Suprapubic skin (tissue), 4 donors: ENCODE results near the gene OOSP4B. TPM values are rescaled to one million over a fixed set of nuclear protein-coding genes. Genes with fewer than 3 reads are reported as not detected.
"Not testable (repeated sequence)": the region's sequence is repeated elsewhere in the genome, so short reads cannot be mapped to it uniquely, and the experiment has no call there.

Experiments used
- DNase-seq, 2 donors: peaks; one replicate each; pipeline ENCODE4 v3.0.0-alpha.2; 2019; ENCODE audit warnings: low spot score in 2 of 2
- H3K27ac ChIP-seq: fragments of 200-600 bp; sonication (generic); one replicate; pipeline ENCODE4 v1.5.1; 2019
- H3K27me3 ChIP-seq: fragments of 200-600 bp; sonication (generic); one replicate; pipeline ENCODE4 v1.5.1; 2019
- H3K36me3 ChIP-seq: fragments of 200-600 bp; sonication (generic); one replicate; pipeline ENCODE4 v1.5.1; 2019
- H3K4me1 ChIP-seq: fragments of 200-600 bp; sonication (generic); one replicate; pipeline ENCODE4 v1.5.1; 2019
- H3K4me3 ChIP-seq: fragments of 200-600 bp; sonication (generic); one replicate; pipeline ENCODE4 v1.5.1; 2019; ENCODE audit warnings: mild to moderate bottlenecking
- H3K9me3 ChIP-seq: fragments of 200-600 bp; sonication (generic); one replicate; pipeline ENCODE4 v1.5.1; 2019
- CTCF ChIP-seq, 2 donors: fragments of 200-600 bp in 1 of 2; fragments of 450-650 bp in 1 of 2; sonication (generic) in 1 of 2; IDR thresholded peaks; one replicate each; pipeline ENCODE4 v1.5.1; 2016 to 2019; ENCODE audit warnings: antibody characterized with exemption in 2 of 2, mild to moderate bottlenecking in 1 of 2, moderate library complexity in 1 of 2
- EP300 ChIP-seq: sonication (generic); formaldehyde crosslinking; IDR thresholded peaks from one replicate; pipeline ENCODE4 v1.6.1; 2017; ENCODE audit warnings: antibody characterized with exemption
- POLR2A ChIP-seq, 2 donors: fragments of 450-650 bp; IDR thresholded peaks; one replicate each; pipeline ENCODE4 v1.6.1; 2017; ENCODE audit warnings: antibody characterized with exemption in 2 of 2, mild to moderate bottlenecking in 2 of 2, moderate library complexity in 2 of 2
- POLR2AphosphoS5 ChIP-seq, 3 donors: sonication (generic); formaldehyde crosslinking; IDR thresholded peaks; one replicate each; pipeline ENCODE4 v1.6.1; 2017; ENCODE audit warnings: antibody characterized with exemption in 3 of 3
- WGBS: methylation state at CpG from one replicate; pipeline ENCODE4 v1.1.5; 2018; 5-methylcytosine and 5-hydroxymethylcytosine counted together
- total RNA-seq, 4 donors: library from RNA; depleted of rRNA; stranded (reverse); fragments of >200 nt; gene quantifications; one replicate each; pipeline ENCODE4 v1.1.0, GENCODE V29; 2016

Gene OOSP4B
- total RNA-seq, 4 donors from 2014 or later: not detected

DNA sequence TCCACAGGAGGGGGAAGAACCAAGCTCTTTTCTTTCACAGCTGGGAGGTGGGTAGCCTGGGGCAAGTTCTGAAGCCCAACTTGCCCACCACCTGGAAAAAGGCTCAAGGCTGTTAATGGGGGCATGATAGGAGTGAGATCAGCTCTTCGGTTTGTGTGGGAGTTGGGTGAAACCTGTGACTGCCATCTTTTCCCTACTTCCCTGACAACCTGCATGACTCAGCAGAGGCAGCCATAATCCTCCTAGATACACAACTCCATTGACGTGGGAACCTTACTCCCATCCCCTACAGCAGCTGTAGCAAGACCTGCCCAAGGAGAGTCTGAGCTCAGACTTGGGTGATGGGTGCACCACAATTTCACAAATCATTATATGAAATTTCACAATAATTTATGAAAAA, 13.3 kb upstream of the OOSP4B start:
- Histone ChIP-seq H3K27me3 (no peaks in the 10 kb centered on the region), H3K36me3 (no peaks in the 10 kb centered on the region), H3K4me3 (no peak overlapping the region), H3K4me1 (no peaks in the 10 kb centered on the region), H3K27ac (no peak overlapping the region), H3K9me3 (no peaks in the 10 kb centered on the region)
- TF ChIP-seq POLR2A (IDR thresholded peaks at IDR 0.05) (no peak), CTCF (IDR thresholded peaks at IDR 0.05) (no peak), EP300 (no peak), POLR2AphosphoS5 (IDR thresholded peaks at IDR 0.05) (no peak)
- DNase-seq: no peak
- WGBS: 86% methylated on average over 2 of the region's 2 CpGs

GRCh38 chr11:60005360-60005759, 11.6 kb upstream of the OOSP4B start:
- WGBS: 39% methylated on average over 1 of the region's 1 CpG
- Histone ChIP-seq H3K36me3 (no peaks in the 10 kb centered on the region), H3K27ac (no peak overlapping the region), H3K27me3 (no peaks in the 10 kb centered on the region), H3K4me1 (no peaks in the 10 kb centered on the region), H3K9me3 (no peaks in the 10 kb centered on the region), H3K4me3 (no peak overlapping the region)
- no peak for DNase-seq
- TF ChIP-seq CTCF (IDR thresholded peaks at IDR 0.05) (no peak), POLR2AphosphoS5 (IDR thresholded peaks at IDR 0.05) (no peak), POLR2A (IDR thresholded peaks at IDR 0.05) (no peak), EP300 (no peak)

DNA sequence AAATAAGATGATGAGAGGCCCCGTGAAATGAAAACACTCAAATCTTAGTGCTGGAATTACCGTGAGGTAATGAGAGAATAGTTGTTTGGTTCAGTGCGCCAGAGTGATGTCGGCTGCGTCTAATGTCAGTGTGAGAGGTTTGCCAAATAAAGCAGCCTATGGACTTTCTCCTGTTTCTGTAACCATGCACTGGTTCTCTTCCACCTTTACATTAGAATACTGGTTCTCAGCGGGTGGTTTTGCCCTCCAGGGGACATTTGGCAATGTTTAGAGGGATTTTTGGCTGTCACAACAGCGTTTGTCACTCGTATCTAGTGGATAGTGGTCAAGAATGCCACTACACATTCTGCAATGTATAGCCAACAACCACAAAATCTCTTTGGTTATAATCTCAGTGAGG, 1.1 kb downstream of the OOSP4B start:
- H3K9me3 ChIP-seq: no peaks in the 10 kb centered on the region
- no peaks in the 10 kb centered on the region for H3K36me3 ChIP-seq
- WGBS: 57% methylated on average over 8 of the region's 8 CpGs
- H3K4me1 ChIP-seq: no peaks in the 10 kb centered on the region
- no peak for DNase-seq
- no peak overlapping the region for H3K27ac ChIP-seq
- TF ChIP-seq POLR2AphosphoS5 (IDR thresholded peaks at IDR 0.05): no peak
- TF ChIP-seq CTCF (IDR thresholded peaks at IDR 0.05): no peak
- TF ChIP-seq POLR2A (IDR thresholded peaks at IDR 0.05): no peak
- no peak for TF ChIP-seq EP300
- no peak overlapping the region for H3K4me3 ChIP-seq
- H3K27me3 ChIP-seq: no peaks in the 10 kb centered on the region

- H3K27me3 ChIP-seq, H3K27ac ChIP-seq, H3K9me3 ChIP-seq, H3K4me3 ChIP-seq, H3K36me3 ChIP-seq, DNase-seq, H3K4me1 ChIP-seq: not testable (repeated sequence)
- WGBS: no CpG with 5 or more reads among the region's 27 CpGs
These were observed 3.4 kb downstream of the OOSP4B start for GRCh38 chr11:60020376-60020775.

- H3K36me3 ChIP-seq: no peaks in the 10 kb centered on the region
- no peak overlapping the region for H3K4me3 ChIP-seq
- no peaks in the 10 kb centered on the region for H3K9me3 ChIP-seq
- no peak for DNase-seq
- WGBS: 76% methylated on average over 3 of the region's 3 CpGs
- no peaks in the 10 kb centered on the region for H3K27me3 ChIP-seq
- TF ChIP-seq CTCF (IDR thresholded peaks at IDR 0.05): no peak
- TF ChIP-seq POLR2A (IDR thresholded peaks at IDR 0.05): no peak
- no peak for TF ChIP-seq EP300
- TF ChIP-seq POLR2AphosphoS5 (IDR thresholded peaks at IDR 0.05): no peak
- H3K4me1 ChIP-seq: no peaks in the 10 kb centered on the region
- no peak overlapping the region for H3K27ac ChIP-seq
These were observed 12.1 kb downstream of the OOSP4B start for GRCh38 chr11:60029015-60029632.

- H3K9me3 ChIP-seq: no peaks in the 10 kb centered on the region
- H3K4me1 ChIP-seq: no peaks in the 10 kb centered on the region
- no peak for TF ChIP-seq EP300
- no peak for TF ChIP-seq POLR2AphosphoS5 (IDR thresholded peaks at IDR 0.05)
- no peak for TF ChIP-seq POLR2A (IDR thresholded peaks at IDR 0.05)
- no peak for TF ChIP-seq CTCF (IDR thresholded peaks at IDR 0.05)
- DNase-seq: no peak
- no peaks in the 10 kb centered on the region for H3K27me3 ChIP-seq
- 90% methylated on average over 8 of the region's 8 CpGs for WGBS
- no peak within 1 kb of the TSS for H3K4me3 ChIP-seq
- no peak within 1 kb of the TSS for H3K27ac ChIP-seq
- no peaks in the 10 kb centered on the region for H3K36me3 ChIP-seq
These were observed 23.1 kb downstream of the OOSP4B start, which contains the start of gene OOSP2 for GRCh38 chr11:60040109-60040508. Gene OOSP2, plus strand, starts transcription at chr11:60040409. Its CDS starts 51 bp downstream, at chr11:60040460.

DNA sequence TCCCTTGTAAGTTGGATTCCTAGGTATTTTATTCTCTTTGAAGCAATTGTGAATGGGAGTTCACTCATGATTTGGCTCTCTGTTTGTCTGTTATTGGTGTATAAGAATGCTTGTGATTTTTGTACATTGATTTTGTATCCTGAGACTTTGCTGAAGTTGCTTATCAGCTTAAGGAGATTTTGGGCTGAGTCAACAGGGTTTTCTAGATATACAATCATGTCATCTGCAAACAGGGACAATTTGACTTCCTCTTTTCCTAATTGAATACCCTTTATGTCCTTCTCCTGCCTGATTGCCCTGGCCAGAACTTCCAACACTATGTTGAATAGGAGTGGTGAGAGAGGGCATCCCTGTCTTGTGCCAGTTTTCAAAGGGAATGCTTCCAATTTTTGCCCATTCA, 33.4 kb downstream of the OOSP4B start:
- not testable (repeated sequence) for DNase-seq, H3K27ac ChIP-seq, H3K36me3 ChIP-seq, H3K27me3 ChIP-seq, H3K4me1 ChIP-seq, H3K9me3 ChIP-seq, H3K4me3 ChIP-seq

- H3K4me3 ChIP-seq, DNase-seq, H3K36me3 ChIP-seq, H3K4me1 ChIP-seq, H3K27me3 ChIP-seq, H3K27ac ChIP-seq, H3K9me3 ChIP-seq: not testable (repeated sequence)
- 60% methylated on average over 3 of the region's 3 CpGs for WGBS
These were observed 33.9 kb downstream of the OOSP4B start for GRCh38 chr11:60050839-60051238.
